ENCODE results near the gene SYNDIG1.

SYNDIG1 gene

DNA sequence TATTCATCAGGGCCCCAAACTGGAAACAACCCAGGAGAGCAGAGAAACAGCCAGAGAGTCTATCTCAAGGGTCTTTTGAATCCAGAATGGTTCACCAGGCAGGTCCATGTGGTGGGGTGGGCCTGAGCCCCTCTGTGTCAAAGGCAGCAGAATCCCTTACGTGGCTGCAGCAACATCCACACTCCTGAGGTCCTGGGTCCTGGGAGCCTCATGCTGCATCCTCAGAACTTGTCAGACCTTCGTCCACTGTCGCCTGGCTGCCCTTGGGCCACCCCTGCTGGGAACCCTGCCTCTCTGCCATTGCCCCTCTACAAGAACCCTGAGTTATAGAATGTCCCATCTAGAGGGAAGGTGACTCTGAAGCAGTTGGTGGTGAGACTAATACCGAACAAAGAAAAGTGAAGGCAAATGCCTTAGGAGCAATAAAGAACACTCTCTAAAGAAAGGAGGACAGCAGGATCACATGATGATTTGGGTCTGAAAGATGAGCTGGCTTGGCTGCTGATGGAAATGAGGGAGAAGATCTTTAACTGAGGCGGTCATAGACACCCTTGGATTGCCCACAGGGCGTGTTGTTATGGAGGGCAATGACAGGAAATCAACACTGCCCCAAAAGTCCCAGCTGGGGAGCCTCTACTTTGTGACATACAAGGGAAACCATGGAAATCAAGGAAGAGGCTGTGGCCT lies 161.2 kb downstream of the SYNDIG1 start:
- DNase-seq (ENCODE audit: low read depth in 1 of 2, low spot score in 1 of 2): no peak
- in situ Hi-C loops (cut with HindIII; ENCODE audit: low pct_unique_long_range_greater_than_20kb, low sequenced_read_pairs): no loop called here
- no peak for TF ChIP-seq JUND (IDR thresholded peaks at IDR 0.05; ENCODE audit: low read depth)

GRCh38 chr20:24631173-24631505 lies 161.7 kb downstream of the SYNDIG1 start:
- no peak for DNase-seq (ENCODE audit: low read depth in 1 of 2, low spot score in 1 of 2)
- TF ChIP-seq JUND (IDR thresholded peaks at IDR 0.05; ENCODE audit: low read depth): no peak
- in situ Hi-C loops (cut with HindIII; ENCODE audit: low pct_unique_long_range_greater_than_20kb, low sequenced_read_pairs): no loop called here

GRCh38 chr20:24632581-24632980 lies 163.2 kb downstream of the SYNDIG1 start:
- TF ChIP-seq JUND (IDR thresholded peaks at IDR 0.05; ENCODE audit: low read depth): no peak

GRCh38 chr20:24633026-24633425 lies 163.6 kb downstream of the SYNDIG1 start:
- DNase-seq (ENCODE audit: low read depth in 1 of 2, low spot score in 1 of 2): no peak
- TF ChIP-seq JUND (IDR thresholded peaks at IDR 0.05; ENCODE audit: low read depth): no peak
- in situ Hi-C loops (cut with HindIII; ENCODE audit: low pct_unique_long_range_greater_than_20kb, low sequenced_read_pairs): no loop called here

More at GRCh38 chr20:24632581-24632980, 163.2 kb downstream of the SYNDIG1 start:
- no peak for DNase-seq (ENCODE audit: low read depth in 1 of 2, low spot score in 1 of 2)
- in situ Hi-C loops (cut with HindIII; ENCODE audit: low pct_unique_long_range_greater_than_20kb, low sequenced_read_pairs): no loop called here

- in situ Hi-C loops (cut with HindIII; ENCODE audit: low pct_unique_long_range_greater_than_20kb, low sequenced_read_pairs): no loop called here
- DNase-seq (ENCODE audit: low read depth in 1 of 2, low spot score in 1 of 2): no peak
Measured at GRCh38 chr20:24633521-24633920, 164.1 kb downstream of the SYNDIG1 start.

GRCh38 chr20:24634855-24635254 lies 165.4 kb downstream of the SYNDIG1 start:
- peak; percentile 31 to 69 for DNase-seq (ENCODE audit: low read depth in 1 of 2, low spot score in 1 of 2)
- in situ Hi-C loops (cut with HindIII; ENCODE audit: low pct_unique_long_range_greater_than_20kb, low sequenced_read_pairs): no loop called here
- no peak for TF ChIP-seq JUND (IDR thresholded peaks at IDR 0.05; ENCODE audit: low read depth)

More at GRCh38 chr20:24633521-24633920, 164.1 kb downstream of the SYNDIG1 start:
- TF ChIP-seq JUND (IDR thresholded peaks at IDR 0.05; ENCODE audit: low read depth): no peak

DNA sequence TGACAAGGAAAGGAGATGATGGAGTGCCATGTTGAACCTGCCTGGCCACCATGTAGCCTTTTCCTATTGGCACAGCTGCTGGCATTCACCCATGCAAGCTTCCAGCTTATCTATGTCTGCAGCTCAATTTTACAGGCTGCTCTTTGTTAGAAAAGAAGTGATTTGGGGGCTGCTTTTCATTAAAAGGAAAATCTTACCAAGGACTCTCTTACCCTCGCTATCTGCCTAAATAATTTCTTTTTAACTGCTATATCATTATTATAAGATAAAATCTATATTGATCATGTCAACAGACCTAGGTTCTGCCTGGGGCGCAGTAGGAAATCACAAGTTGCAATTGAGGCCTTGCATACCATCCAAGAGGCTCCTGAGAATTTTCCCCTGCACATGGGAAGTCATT lies 167.2 kb downstream of the SYNDIG1 start:
- TF ChIP-seq JUND (IDR thresholded peaks at IDR 0.05; ENCODE audit: low read depth): no peak
- in situ Hi-C loops (cut with HindIII; ENCODE audit: low pct_unique_long_range_greater_than_20kb, low sequenced_read_pairs): no loop called here
- DNase-seq (ENCODE audit: low read depth in 1 of 2, low spot score in 1 of 2): no peak

- in situ Hi-C loops (cut with HindIII; ENCODE audit: low pct_unique_long_range_greater_than_20kb, low sequenced_read_pairs): no loop called here
- no peak for DNase-seq (ENCODE audit: low read depth in 1 of 2, low spot score in 1 of 2)
- TF ChIP-seq JUND (IDR thresholded peaks at IDR 0.05; ENCODE audit: low read depth): no peak
Measured at GRCh38 chr20:24637087-24637486, 167.7 kb downstream of the SYNDIG1 start.

GRCh38 chr20:24637941-24638340 lies 168.5 kb downstream of the SYNDIG1 start:
- TF ChIP-seq JUND (IDR thresholded peaks at IDR 0.05; ENCODE audit: low read depth): no peak
- in situ Hi-C loops (cut with HindIII; ENCODE audit: low pct_unique_long_range_greater_than_20kb, low sequenced_read_pairs): no loop called here
- no peak for DNase-seq (ENCODE audit: low read depth in 1 of 2, low spot score in 1 of 2)

DNA sequence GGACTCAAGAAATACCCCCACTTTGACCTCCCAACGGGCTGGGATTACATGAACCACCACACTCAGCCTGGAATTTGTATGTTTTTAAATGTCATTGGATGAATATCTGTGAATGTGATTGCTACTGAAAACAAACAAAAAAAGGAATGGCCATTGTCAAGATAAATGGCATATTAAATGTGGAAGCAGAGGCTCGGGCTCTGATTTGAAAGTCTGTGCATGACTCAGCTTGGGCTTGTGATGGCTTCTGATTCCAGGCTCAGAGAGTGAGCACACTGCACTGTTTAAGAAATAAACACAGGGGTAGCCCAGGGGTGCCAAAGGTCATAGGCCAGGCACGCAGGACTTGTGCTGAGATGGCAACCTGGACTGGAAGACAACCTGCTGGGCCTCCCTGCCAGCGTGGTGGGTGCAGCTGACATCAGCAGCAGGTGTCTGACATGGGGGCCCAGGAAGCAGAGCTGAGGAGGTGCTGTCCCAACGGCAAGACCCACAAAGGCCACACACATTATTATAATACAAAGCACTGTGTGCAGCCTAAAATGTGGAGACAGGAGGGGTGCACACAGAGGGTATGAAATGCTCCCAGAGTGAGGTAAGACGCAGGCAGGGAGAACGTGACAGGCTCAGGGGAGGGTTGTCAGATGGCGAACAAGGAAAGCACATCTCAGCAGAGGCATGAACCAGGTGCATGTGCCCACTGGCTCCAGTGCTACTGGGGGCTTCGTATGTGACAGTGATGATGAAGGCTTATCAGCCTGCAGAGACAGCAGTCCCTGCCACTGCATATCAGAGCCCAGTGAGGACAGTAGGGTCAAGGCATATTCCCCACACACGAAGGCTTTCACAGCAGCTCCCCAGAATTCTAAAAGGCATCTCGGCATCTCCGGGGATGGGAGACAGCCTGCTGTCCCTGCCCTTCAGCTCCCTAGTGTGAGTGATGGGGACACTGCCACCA lies 169.4 kb downstream of the SYNDIG1 start:
- DNase-seq (ENCODE audit: low read depth in 1 of 2, low spot score in 1 of 2): no peak
- no peak for TF ChIP-seq JUND (IDR thresholded peaks at IDR 0.05; ENCODE audit: low read depth)
- in situ Hi-C loops (cut with HindIII; ENCODE audit: low pct_unique_long_range_greater_than_20kb, low sequenced_read_pairs): no loop called here

GRCh38 chr20:24640276-24640675 lies 170.8 kb downstream of the SYNDIG1 start:
- no peak for TF ChIP-seq JUND (IDR thresholded peaks at IDR 0.05; ENCODE audit: low read depth)
- in situ Hi-C loops (cut with HindIII; ENCODE audit: low pct_unique_long_range_greater_than_20kb, low sequenced_read_pairs): no loop called here
- DNase-seq (ENCODE audit: low read depth in 1 of 2, low spot score in 1 of 2): no peak

DNA sequence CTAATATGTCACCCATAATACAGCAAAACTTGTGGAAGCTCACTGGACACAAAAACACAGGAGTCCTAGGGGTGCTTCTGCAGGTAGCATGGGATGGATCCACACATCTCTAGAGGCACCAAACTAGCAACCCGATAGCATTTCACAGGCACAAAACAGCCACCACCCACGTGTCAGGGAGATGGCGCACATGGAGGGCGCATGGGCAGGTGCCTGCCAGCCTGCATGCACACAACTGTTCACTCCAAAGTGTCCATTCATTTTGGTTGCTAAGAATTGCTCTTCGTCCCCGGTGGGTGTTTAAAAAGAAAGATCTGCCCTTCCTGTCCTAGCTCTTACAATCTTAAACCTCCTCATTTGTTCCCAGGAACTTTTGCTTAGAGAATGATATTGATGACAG lies 171.3 kb downstream of the SYNDIG1 start:
- no peak for TF ChIP-seq JUND (IDR thresholded peaks at IDR 0.05; ENCODE audit: low read depth)
- in situ Hi-C loops (cut with HindIII; ENCODE audit: low pct_unique_long_range_greater_than_20kb, low sequenced_read_pairs): no loop called here
- no peak for DNase-seq (ENCODE audit: low read depth in 1 of 2, low spot score in 1 of 2)

Data from T47D (cell line).